HTERT RPE-1 (cell line): ENCODE data around the gene LONP1.
"Not testable (repeated sequence)": the region's sequence is repeated elsewhere in the genome, so short reads cannot be mapped to it uniquely, and the experiment has no call there.

ENCODE experiments used
- in situ Hi-C: fragments of 300-500 bp; cut with MboI; formaldehyde crosslinking; loops from 4 replicates; pipeline ENCODE4 v1.14.3; 2020; ENCODE audit warnings: low sequenced_read_pairs

The LONP1 gene

GRCh38 chr19:5714816-5715215 lies 5.1 kb downstream of the LONP1 start:
- in situ Hi-C loops, result no loop called here

- in situ Hi-C loops, result no loop called here
Observed at GRCh38 chr19:5713228-5713627, 6.7 kb downstream of the LONP1 start.

- in situ Hi-C loops, result no loop called here
Observed at GRCh38 chr19:5711713-5712161, 8.2 kb downstream of the LONP1 start.

GRCh38 chr19:5711025-5711424 lies 8.9 kb downstream of the LONP1 start:
- in situ Hi-C loops, result no loop called here

- in situ Hi-C loops, result no loop called here
Observed at GRCh38 chr19:5707576-5708575, 12.1 kb downstream of the LONP1 start.

GRCh38 chr19:5706876-5707573 lies 12.9 kb downstream of the LONP1 start:
- in situ Hi-C loops, result no loop called here

- in situ Hi-C loops, result no loop called here
Observed at GRCh38 chr19:5705552-5705951, 14.4 kb downstream of the LONP1 start.

- in situ Hi-C loops, result no loop called here
Observed at GRCh38 chr19:5703819-5704818, 15.8 kb downstream of the LONP1 start.

GRCh38 chr19:5702053-5702410 lies 17.9 kb downstream of the LONP1 start:
- in situ Hi-C loops, result not testable (repeated sequence)

GRCh38 chr19:5700455-5701092 lies 19.4 kb downstream of the LONP1 start:
- in situ Hi-C loops, result no loop called here

- in situ Hi-C loops, result no loop called here
Observed at GRCh38 chr19:5698635-5699422, 21.1 kb downstream of the LONP1 start.

GRCh38 chr19:5697890-5698634 lies 21.9 kb downstream of the LONP1 start:
- in situ Hi-C loops, result no loop called here

GRCh38 chr19:5697022-5697889 lies 22.7 kb downstream of the LONP1 start:
- in situ Hi-C loops, result no loop called here

GRCh38 chr19:5696196-5697021 lies 23.5 kb downstream of the LONP1 start:
- in situ Hi-C loops, result no loop called here

GRCh38 chr19:5695649-5696195 lies 24.2 kb downstream of the LONP1 start:
- in situ Hi-C loops, result no loop called here

- in situ Hi-C loops, result no loop called here
Observed at GRCh38 chr19:5694956-5695648, 24.8 kb downstream of the LONP1 start.
